Measurements from ENCODE around the gene SLC22A17. TPM values are rescaled to one million over a fixed set of nuclear protein-coding genes. Genes with fewer than 3 reads are reported as not detected.

The SLC22A17 gene
- total and polyA plus RNA-seq, 9 of the 15 experiments (the other 6 are each of a cell fraction or from before 2014, with no cell fraction given), result 0.07 to 0.09 TPM; not detected in 7

- no peak for TF ChIP-seq NONO (IDR thresholded peaks at IDR 0.05; ENCODE audit: low read depth in 2 of 2, low read length in 1 of 2)
- peak; percentile 53 to 78; a peak in 3 of 4 replicates for TF ChIP-seq ARNT (IDR thresholded peaks at IDR 0.05)
- TF ChIP-seq NBN (IDR thresholded peaks at IDR 0.05; ENCODE audit: low read depth), result peak; percentile 21; the same call in 1 of the 2 replicates
- peak; percentile 34; the same call in 1 of the 2 replicates for TF ChIP-seq ZNF239 (CRISPR knock-in tag; IDR thresholded peaks at IDR 0.05)
- no peak for TF ChIP-seq DIDO1 (tag; IDR thresholded peaks at IDR 0.05; ENCODE audit: low read depth)
- peak; percentile 81 for TF ChIP-seq L3MBTL2 (IDR thresholded peaks at IDR 0.05)
- TF ChIP-seq KLF1 (tag; IDR thresholded peaks at IDR 0.05), result peak; percentile 80
- TF ChIP-seq E2F4 (CRISPR knock-in tag; IDR thresholded peaks at IDR 0.05; ENCODE audit: low read depth), result no peak
- no peak for TF ChIP-seq ZFP36 (IDR thresholded peaks at IDR 0.05; ENCODE audit: low read depth, low read length, partially characterized antibody)
- no peak for TF ChIP-seq SMARCA5 (IDR thresholded peaks at IDR 0.05)
- TF ChIP-seq SMAD4 (CRISPR knock-in tag; conservative IDR thresholded peaks at IDR 0.05), result peak; percentile 98
- TF ChIP-seq CBFA2T2 (conservative IDR thresholded peaks at IDR 0.05), result peak; percentile 51
- TF ChIP-seq NR2C2 (CRISPR knock-in tag; IDR thresholded peaks at IDR 0.05), result peak; percentile 77
- TF ChIP-seq NR2C2 (tag; IDR thresholded peaks at IDR 0.05), result peak; percentile 87
- peak; percentile 92 for TF ChIP-seq HMGN3 (IDR thresholded peaks at IDR 0.05; ENCODE audit: borderline replicate concordance, extremely low read depth, insufficient read length, low read depth, low read length)
- no peak for TF ChIP-seq HMG20B (CRISPR knock-in tag; IDR thresholded peaks at IDR 0.05)
- no peak for TF ChIP-seq MAFG (tag; conservative IDR thresholded peaks at IDR 0.05)
- 0 out of 2 replicates have a peak, but pooled peaks have one; percentile 46 for TF ChIP-seq E2F3 (CRISPR knock-in tag; IDR thresholded peaks at IDR 0.05)
- TF ChIP-seq MAFF (IDR thresholded peaks at IDR 0.05; ENCODE audit: low read length), result peak; percentile 39; the same call in 1 of the 2 replicates
- peak; percentile 61; the same call in 1 of the 2 replicates for TF ChIP-seq PKNOX1 (IDR thresholded peaks at IDR 0.05)
- peak in 1 of 2 experiments; percentile 25; a peak in 1 of 4 replicates for TF ChIP-seq TBL1XR1 (IDR thresholded peaks at IDR 0.05; ENCODE audit: low read length in 2 of 2)
- peak; percentile 87 for TF ChIP-seq ATF7 (IDR thresholded peaks at IDR 0.05)
- no peak for TF ChIP-seq ARID3A (IDR thresholded peaks at IDR 0.05; ENCODE audit: borderline replicate concordance, low read depth, low read length)
- TF ChIP-seq FOS (IDR thresholded peaks at IDR 0.05; ENCODE audit: extremely low read depth, insufficient read length), result peak; percentile 15
- no peak for TF ChIP-seq ZNF212 (CRISPR knock-in tag; IDR thresholded peaks at IDR 0.05)
- no peak for TF ChIP-seq MEF2A (IDR thresholded peaks at IDR 0.05; ENCODE audit: control insufficient read depth, low read depth, low read length)
- TF ChIP-seq CBX3 (IDR thresholded peaks at IDR 0.05; ENCODE audit: borderline replicate concordance in 1 of 2, low read length in 2 of 2), result peak in 1 of 2 experiments; percentile 58; a peak in 1 of 3 replicates
- no peak for TF ChIP-seq ZNF133 (CRISPR knock-in tag; IDR thresholded peaks at IDR 0.05)
Observed at GRCh38 chr14:23301288-23301968, 51.3 kb downstream of the SLC22A17 start (continued).
